ENCODE results near the gene ACAP3.

ACAP3 gene

GRCh38 chr1:1242461-1243265, 65.1 kb downstream of the ACAP3 start:
- no peak for DNase-seq

All from activated CD4-positive, CD25-positive, alpha-beta regulatory T cell treated with anti-CD3 and anti-CD28 coated beads, Interleukin-2, amount 50 U/mL, for 72 hours (primary cell).